Measurements from ENCODE around the gene C2CD3. TPM values are rescaled to one million over a fixed set of nuclear protein-coding genes. Genes with fewer than 3 reads are reported as not detected.

C2CD3 gene
- total RNA-seq, 1 experiment from 2014 or later, result 22.0 TPM

DNA sequence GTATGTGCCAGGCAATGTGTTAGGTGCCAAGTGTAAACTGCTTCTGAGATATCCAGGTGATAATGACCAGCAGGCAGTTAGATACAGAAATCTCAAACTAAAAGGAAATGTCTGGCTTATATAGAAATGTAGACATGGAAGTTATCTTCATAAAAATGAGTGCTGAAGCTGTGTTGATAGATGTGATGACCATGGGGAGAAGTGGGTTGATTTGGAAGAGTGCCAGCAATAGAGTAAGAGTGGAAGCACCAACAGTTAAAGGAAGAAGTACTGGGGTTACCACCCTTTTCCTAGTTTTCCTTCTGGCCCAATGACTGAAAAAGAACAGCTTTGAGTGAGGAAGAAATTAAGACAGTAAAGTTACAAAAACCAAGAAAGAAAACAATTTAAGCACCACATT is 68.5 kb downstream of the C2CD3 start:
- Histone ChIP-seq H3K79me2 (ENCODE audit: insufficient read depth, low read length) (no peaks in the 10 kb centered on the region), H3K4ac (ENCODE audit: low read depth, low read length) (no peak overlapping the region), H3K79me1 (ENCODE audit: insufficient read depth, low read depth, low read length, poor library complexity, severe bottlenecking) (no peaks in the 10 kb centered on the region), H3K9me3 (ENCODE audit: control insufficient read depth, low read depth, low read length) (no peaks in the 10 kb centered on the region), H3K56ac (ENCODE audit: insufficient read length, low read depth, low read length) (no peak overlapping the region), H3T11ph (ENCODE audit: low read length) (no peak overlapping the region), H2AK5ac (ENCODE audit: insufficient read length, low read length) (no peak overlapping the region), H2BK5ac (ENCODE audit: insufficient read length, low read length) (no peak overlapping the region), H3K9ac (ENCODE audit: extremely low read depth, insufficient read length, low read length) (no peak overlapping the region), H3K23me2 (ENCODE audit: insufficient read length, low read depth, low read length, poor library complexity, severe bottlenecking) (no peaks in the 10 kb centered on the region), H3K4me2 (ENCODE audit: insufficient read depth, insufficient read length, low read length) (no peak overlapping the region), H4K8ac (replicated peaks; ENCODE audit: insufficient read length, low read depth, low read length) (no peak overlapping the region), H2AFZ (ENCODE audit: low read length) (no peak overlapping the region), H2BK20ac (ENCODE audit: low read depth, low read length, poor library complexity, severe bottlenecking) (no peak overlapping the region), H3K14ac (ENCODE audit: insufficient read depth, low read length) (no peak overlapping the region), H2BK120ac (ENCODE audit: low read depth, low read length, poor library complexity, severe bottlenecking) (no peak overlapping the region), H2BK15ac (ENCODE audit: low read depth, low read length) (no peak overlapping the region), H4K91ac (ENCODE audit: insufficient read length, low read depth, low read length) (no peak overlapping the region), H3K23ac (ENCODE audit: insufficient read length, low read depth, low read length) (no peak overlapping the region), H3K18ac (ENCODE audit: insufficient read length, low read depth, low read length) (no peak overlapping the region), H3K27me3 (ENCODE audit: insufficient read depth, low read length) (no peaks in the 10 kb centered on the region), H2BK12ac (ENCODE audit: insufficient read length, low read depth, low read length) (no peak overlapping the region), H4K20me1 (ENCODE audit: control insufficient read depth, insufficient read depth, insufficient read length) (no peaks in the 10 kb centered on the region), H3K4me1 (ENCODE audit: insufficient read depth, low read length) (no peaks in the 10 kb centered on the region; the same call in 1 of the 2 replicates), H4K5ac (ENCODE audit: insufficient read length, low read depth, low read length) (no peak overlapping the region), H3K27ac (ENCODE audit: insufficient read length, low read depth, low read length) (no peak overlapping the region)
- DNase-seq, result no peak
- Mint-ChIP-seq H3K9me3 (no peaks in the 10 kb centered on the region), H3K27ac (no peak overlapping the region), H3K27me3 (ENCODE audit: low read depth) (no peaks in the 10 kb centered on the region), H3K4me1 (peaks cover 27 to 30% of the 10 kb centered on the region in 2 experiments), H3K36me3 (ENCODE audit: insufficient read depth in 1 of 3, low read depth in 3 of 3) (peaks cover 3 to 35% (median 35%) of the 10 kb centered on the region in 3 experiments; a peak in 6 of 7 replicates), H3K4me3 (no peak overlapping the region)
- TF ChIP-seq, protein P1, sequence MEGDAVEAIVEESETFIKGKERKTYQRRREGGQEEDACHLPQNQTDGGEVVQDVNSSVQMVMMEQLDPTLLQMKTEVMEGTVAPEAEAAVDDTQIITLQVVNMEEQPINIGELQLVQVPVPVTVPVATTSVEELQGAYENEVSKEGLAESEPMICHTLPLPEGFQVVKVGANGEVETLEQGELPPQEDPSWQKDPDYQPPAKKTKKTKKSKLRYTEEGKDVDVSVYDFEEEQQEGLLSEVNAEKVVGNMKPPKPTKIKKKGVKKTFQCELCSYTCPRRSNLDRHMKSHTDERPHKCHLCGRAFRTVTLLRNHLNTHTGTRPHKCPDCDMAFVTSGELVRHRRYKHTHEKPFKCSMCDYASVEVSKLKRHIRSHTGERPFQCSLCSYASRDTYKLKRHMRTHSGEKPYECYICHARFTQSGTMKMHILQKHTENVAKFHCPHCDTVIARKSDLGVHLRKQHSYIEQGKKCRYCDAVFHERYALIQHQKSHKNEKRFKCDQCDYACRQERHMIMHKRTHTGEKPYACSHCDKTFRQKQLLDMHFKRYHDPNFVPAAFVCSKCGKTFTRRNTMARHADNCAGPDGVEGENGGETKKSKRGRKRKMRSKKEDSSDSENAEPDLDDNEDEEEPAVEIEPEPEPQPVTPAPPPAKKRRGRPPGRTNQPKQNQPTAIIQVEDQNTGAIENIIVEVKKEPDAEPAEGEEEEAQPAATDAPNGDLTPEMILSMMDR (conservative IDR thresholded peaks at IDR 0.05), result no peak

All from H9 (cell line).